Measurements from ENCODE around the gene VAMP4. TPM values are rescaled to one million over a fixed set of nuclear protein-coding genes. Genes with fewer than 3 reads are reported as not detected.
A peak's percentile ranks its signal among the peaks of the same experiment; 100 is the strongest.

The VAMP4 gene
- polyA plus RNA-seq, 1 of the 3 experiments (the other 2 are of a cell fraction), result 2.5 TPM

GRCh38 chr1:171742577-171742922 is 685 bp upstream of the VAMP4 start:
- POLR2A ChIA-PET, result interaction anchor here (0.9 to 1.6 kb wide), 2 partner anchors 9 to 39 kb away, joined by 3 to 12 read pairs; partner anchors contain the start of gene METTL13
- CTCF ChIA-PET, result interaction anchor here (0.7 to 5.1 kb wide), 8 partner anchors 13 to 855 kb away, joined by 3 to 20 read pairs (median 6); partner anchors contain the start of genes METTL13 and PRRC2C
- Histone ChIP-seq H3K27ac (ENCODE audit: low read depth in 2 of 2, low read length in 1 of 2) (peak overlapping the region; percentile 95 to 100), H3K9me3 (no peaks in the 10 kb centered on the region), H3K9me2 (no peaks in the 10 kb centered on the region), H3F3A (replicated peaks; ENCODE audit: insufficient read depth) (peaks cover 10% of the 10 kb centered on the region), H4K20me1 (ENCODE audit: insufficient read depth) (no peaks in the 10 kb centered on the region), H3K4me2 (peak overlapping the region; percentile 86), H3K36me3 (replicated peaks in 1 of 2; ENCODE audit: control insufficient read depth in 1 of 2, insufficient read depth in 2 of 2, low read length in 1 of 2) (peaks cover 3 to 7% of the 10 kb centered on the region in 2 experiments), H2AFZ (ENCODE audit: low read depth) (peak overlapping the region; percentile 95), H3K9ac (peak overlapping the region; percentile 83), H3K27me3 (ENCODE audit: insufficient read depth) (no peaks in the 10 kb centered on the region), H3K79me2 (ENCODE audit: insufficient read depth) (peaks cover 26% of the 10 kb centered on the region), H3K4me1 (ENCODE audit: control insufficient read depth in 1 of 2, insufficient read depth in 2 of 2, low read depth in 1 of 2, low read length in 1 of 2) (peaks cover 19 to 22% of the 10 kb centered on the region in 2 experiments), H3K4me3 (ENCODE audit: low read depth in 2 of 2, low read length in 1 of 2) (peak overlapping the region; percentile 59 to 96)
- under 1% methylated on average over 14 of the region's 14 CpGs for WGBS (ENCODE audit: low lambda C conversion rate)
- TF ChIP-seq USF1 (IDR thresholded peaks at IDR 0.05; ENCODE audit: borderline replicate concordance, low read depth) (no peak), GATA2 (CRISPR knock-in tag; IDR thresholded peaks at IDR 0.05) (peak; percentile 58; the same call in 1 of the 2 replicates), FOXJ3 (CRISPR knock-in tag; IDR thresholded peaks at IDR 0.05) (no peak), YY1 (IDR thresholded peaks at IDR 0.05; ENCODE audit: low read depth) (no peak), SIN3A (IDR thresholded peaks at IDR 0.05; ENCODE audit: borderline replicate concordance, low read depth, low read length) (0 out of 2 replicates have a peak, but pooled peaks have one; percentile 53), TAF1 (IDR thresholded peaks at IDR 0.05; ENCODE audit: borderline replicate concordance, low read depth, low read length) (peak; percentile 43; the same call in 1 of the 2 replicates), POLR2AphosphoS5 (IDR thresholded peaks at IDR 0.05; ENCODE audit: low read depth, low read length) (no peak), REST (IDR thresholded peaks at IDR 0.05; ENCODE audit: low read depth, low read length) (0 out of 2 replicates have a peak, but pooled peaks have one; percentile 30), RXRA (IDR thresholded peaks at IDR 0.05; ENCODE audit: borderline replicate concordance, low read depth) (no peak), TEAD4 (IDR thresholded peaks at IDR 0.05; ENCODE audit: borderline replicate concordance, insufficient read depth) (no peak), EP300 (IDR thresholded peaks at IDR 0.05; ENCODE audit: borderline replicate concordance in 1 of 2, low read depth in 1 of 2, low read length in 1 of 2) (no peak), RCOR1 (IDR thresholded peaks at IDR 0.05; ENCODE audit: low read length) (no peak), NFIC (IDR thresholded peaks at IDR 0.05; ENCODE audit: borderline replicate concordance) (no peak), IRF3 (IDR thresholded peaks at IDR 0.05; ENCODE audit: low read depth, low read length) (no peak), CHD2 (IDR thresholded peaks at IDR 0.05; ENCODE audit: low read length, partially characterized antibody) (no peak), RFX5 (IDR thresholded peaks at IDR 0.05; ENCODE audit: low read length) (no peak), JUND (IDR thresholded peaks at IDR 0.05) (no peak), NRF1 (IDR thresholded peaks at IDR 0.05; ENCODE audit: low read depth, low read length) (no peak), ELF1 (IDR thresholded peaks at IDR 0.05) (no peak)
- TF ChIP-seq, protein P1, sequence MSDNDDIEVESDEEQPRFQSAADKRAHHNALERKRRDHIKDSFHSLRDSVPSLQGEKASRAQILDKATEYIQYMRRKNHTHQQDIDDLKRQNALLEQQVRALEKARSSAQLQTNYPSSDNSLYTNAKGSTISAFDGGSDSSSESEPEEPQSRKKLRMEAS (IDR thresholded peaks at IDR 0.05; ENCODE audit: low read depth), result no peak
- TF ChIP-seq, protein P2, sequence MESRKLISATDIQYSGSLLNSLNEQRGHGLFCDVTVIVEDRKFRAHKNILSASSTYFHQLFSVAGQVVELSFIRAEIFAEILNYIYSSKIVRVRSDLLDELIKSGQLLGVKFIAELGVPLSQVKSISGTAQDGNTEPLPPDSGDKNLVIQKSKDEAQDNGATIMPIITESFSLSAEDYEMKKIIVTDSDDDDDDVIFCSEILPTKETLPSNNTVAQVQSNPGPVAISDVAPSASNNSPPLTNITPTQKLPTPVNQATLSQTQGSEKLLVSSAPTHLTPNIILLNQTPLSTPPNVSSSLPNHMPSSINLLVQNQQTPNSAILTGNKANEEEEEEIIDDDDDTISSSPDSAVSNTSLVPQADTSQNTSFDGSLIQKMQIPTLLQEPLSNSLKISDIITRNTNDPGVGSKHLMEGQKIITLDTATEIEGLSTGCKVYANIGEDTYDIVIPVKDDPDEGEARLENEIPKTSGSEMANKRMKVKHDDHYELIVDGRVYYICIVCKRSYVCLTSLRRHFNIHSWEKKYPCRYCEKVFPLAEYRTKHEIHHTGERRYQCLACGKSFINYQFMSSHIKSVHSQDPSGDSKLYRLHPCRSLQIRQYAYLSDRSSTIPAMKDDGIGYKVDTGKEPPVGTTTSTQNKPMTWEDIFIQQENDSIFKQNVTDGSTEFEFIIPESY (IDR thresholded peaks at IDR 0.05; ENCODE audit: borderline replicate concordance, low read depth), result no peak
- TF ChIP-seq, protein P3, sequence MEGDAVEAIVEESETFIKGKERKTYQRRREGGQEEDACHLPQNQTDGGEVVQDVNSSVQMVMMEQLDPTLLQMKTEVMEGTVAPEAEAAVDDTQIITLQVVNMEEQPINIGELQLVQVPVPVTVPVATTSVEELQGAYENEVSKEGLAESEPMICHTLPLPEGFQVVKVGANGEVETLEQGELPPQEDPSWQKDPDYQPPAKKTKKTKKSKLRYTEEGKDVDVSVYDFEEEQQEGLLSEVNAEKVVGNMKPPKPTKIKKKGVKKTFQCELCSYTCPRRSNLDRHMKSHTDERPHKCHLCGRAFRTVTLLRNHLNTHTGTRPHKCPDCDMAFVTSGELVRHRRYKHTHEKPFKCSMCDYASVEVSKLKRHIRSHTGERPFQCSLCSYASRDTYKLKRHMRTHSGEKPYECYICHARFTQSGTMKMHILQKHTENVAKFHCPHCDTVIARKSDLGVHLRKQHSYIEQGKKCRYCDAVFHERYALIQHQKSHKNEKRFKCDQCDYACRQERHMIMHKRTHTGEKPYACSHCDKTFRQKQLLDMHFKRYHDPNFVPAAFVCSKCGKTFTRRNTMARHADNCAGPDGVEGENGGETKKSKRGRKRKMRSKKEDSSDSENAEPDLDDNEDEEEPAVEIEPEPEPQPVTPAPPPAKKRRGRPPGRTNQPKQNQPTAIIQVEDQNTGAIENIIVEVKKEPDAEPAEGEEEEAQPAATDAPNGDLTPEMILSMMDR (IDR thresholded peaks at IDR 0.05), result no peak
- TF ChIP-seq, protein P4, sequence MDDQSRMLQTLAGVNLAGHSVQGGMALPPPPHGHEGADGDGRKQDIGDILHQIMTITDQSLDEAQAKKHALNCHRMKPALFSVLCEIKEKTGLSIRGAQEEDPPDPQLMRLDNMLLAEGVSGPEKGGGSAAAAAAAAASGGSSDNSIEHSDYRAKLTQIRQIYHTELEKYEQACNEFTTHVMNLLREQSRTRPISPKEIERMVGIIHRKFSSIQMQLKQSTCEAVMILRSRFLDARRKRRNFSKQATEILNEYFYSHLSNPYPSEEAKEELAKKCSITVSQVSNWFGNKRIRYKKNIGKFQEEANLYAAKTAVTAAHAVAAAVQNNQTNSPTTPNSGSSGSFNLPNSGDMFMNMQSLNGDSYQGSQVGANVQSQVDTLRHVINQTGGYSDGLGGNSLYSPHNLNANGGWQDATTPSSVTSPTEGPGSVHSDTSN (IDR thresholded peaks at IDR 0.05), result no peak
- DNase-seq, result peak; percentile 63
